ENCODE measurements around the gene KCND2.

KCND2 gene

GRCh38 chr7:120529736-120530135, 256.8 kb downstream of the KCND2 start:
- no peak for TF ChIP-seq FOXM1 (IDR thresholded peaks at IDR 0.05; ENCODE audit: borderline replicate concordance, low read depth)
- TF ChIP-seq YY1 (IDR thresholded peaks at IDR 0.05; ENCODE audit: low read depth): no peak
- TF ChIP-seq TAF1 (IDR thresholded peaks at IDR 0.05; ENCODE audit: low read depth): no peak
- TF ChIP-seq USF1 (IDR thresholded peaks at IDR 0.05): no peak
- no peak for TF ChIP-seq MAX (IDR thresholded peaks at IDR 0.05)
- TF ChIP-seq RAD21 (IDR thresholded peaks at IDR 0.05; ENCODE audit: low read depth): no peak
- no peak for TF ChIP-seq EP300 (IDR thresholded peaks at IDR 0.05; ENCODE audit: borderline replicate concordance)
- TF ChIP-seq CREB1 (IDR thresholded peaks at IDR 0.05; ENCODE audit: low read depth): no peak
- TF ChIP-seq REST (IDR thresholded peaks at IDR 0.05; ENCODE audit: low read depth): no peak
- no peak for TF ChIP-seq TEAD4 (IDR thresholded peaks at IDR 0.05)
- TF ChIP-seq ZBTB7A (IDR thresholded peaks at IDR 0.05; ENCODE audit: low read depth): no peak
- TF ChIP-seq CEBPB (IDR thresholded peaks at IDR 0.05): no peak

GRCh38 chr7:120538335-120538734, 265.4 kb downstream of the KCND2 start:
- no peak for TF ChIP-seq REST (IDR thresholded peaks at IDR 0.05; ENCODE audit: low read depth)
- no peak for TF ChIP-seq EP300 (IDR thresholded peaks at IDR 0.05; ENCODE audit: borderline replicate concordance)
- TF ChIP-seq CEBPB (IDR thresholded peaks at IDR 0.05): no peak
- no peak for TF ChIP-seq YY1 (IDR thresholded peaks at IDR 0.05; ENCODE audit: low read depth)
- no peak for TF ChIP-seq TAF1 (IDR thresholded peaks at IDR 0.05; ENCODE audit: low read depth)
- TF ChIP-seq RAD21 (IDR thresholded peaks at IDR 0.05; ENCODE audit: low read depth): no peak

- TF ChIP-seq ZBTB7A (IDR thresholded peaks at IDR 0.05; ENCODE audit: low read depth): no peak
- no peak for TF ChIP-seq CREB1 (IDR thresholded peaks at IDR 0.05; ENCODE audit: low read depth)
- TF ChIP-seq RAD21 (IDR thresholded peaks at IDR 0.05; ENCODE audit: low read depth): no peak
- TF ChIP-seq TCF12 (IDR thresholded peaks at IDR 0.05; ENCODE audit: low read depth): no peak
These were observed 266.3 kb downstream of the KCND2 start for GRCh38 chr7:120539321-120539720.

- no peak for TF ChIP-seq FOXM1 (IDR thresholded peaks at IDR 0.05; ENCODE audit: borderline replicate concordance, low read depth)
- TF ChIP-seq TEAD4 (IDR thresholded peaks at IDR 0.05): no peak
- TF ChIP-seq TCF12 (IDR thresholded peaks at IDR 0.05; ENCODE audit: low read depth): no peak
- TF ChIP-seq USF1 (IDR thresholded peaks at IDR 0.05): no peak
- no peak for TF ChIP-seq ZBTB7A (IDR thresholded peaks at IDR 0.05; ENCODE audit: low read depth)
- no peak for TF ChIP-seq REST (IDR thresholded peaks at IDR 0.05; ENCODE audit: low read depth)
- TF ChIP-seq CREB1 (IDR thresholded peaks at IDR 0.05; ENCODE audit: low read depth): no peak
- TF ChIP-seq EGR1 (IDR thresholded peaks at IDR 0.05): no peak
- no peak for TF ChIP-seq YY1 (IDR thresholded peaks at IDR 0.05; ENCODE audit: low read depth)
- TF ChIP-seq CEBPB (IDR thresholded peaks at IDR 0.05): no peak
- TF ChIP-seq MAX (IDR thresholded peaks at IDR 0.05): no peak
- TF ChIP-seq EP300 (IDR thresholded peaks at IDR 0.05; ENCODE audit: borderline replicate concordance): no peak
- no peak for TF ChIP-seq TAF1 (IDR thresholded peaks at IDR 0.05; ENCODE audit: low read depth)
- TF ChIP-seq NFIC (IDR thresholded peaks at IDR 0.05): no peak
- no peak for TF ChIP-seq RAD21 (IDR thresholded peaks at IDR 0.05; ENCODE audit: low read depth)
These were observed 274.6 kb downstream of the KCND2 start for GRCh38 chr7:120547605-120548004.

GRCh38 chr7:120550494-120551048, 277.6 kb downstream of the KCND2 start:
- no peak for TF ChIP-seq ZBTB7A (IDR thresholded peaks at IDR 0.05; ENCODE audit: low read depth)
